ENCODE data around the gene MCM7.

Gene MCM7

GRCh38 chr7:100122568-100122967 is 21.4 kb upstream of the MCM7 start:
- no peak for DNase-seq (ENCODE audit: low read depth in 3 of 3)

- DNase-seq (ENCODE audit: low read depth in 3 of 3), result no peak
These were observed 20.9 kb upstream of the MCM7 start for GRCh38 chr7:100122067-100122466.

GRCh38 chr7:100120733-100121036 is 19.5 kb upstream of the MCM7 start:
- no peak for DNase-seq (ENCODE audit: low read depth in 3 of 3)

GRCh38 chr7:100119970-100120732 is 19.0 kb upstream of the MCM7 start:
- DNase-seq (ENCODE audit: low read depth in 3 of 3), result peak in 2 of 3 experiments; percentile 45 to 62

GRCh38 chr7:100119072-100119969 is 18.1 kb upstream of the MCM7 start, which contains the start of the genes CNPY4 and TAF6:
CNPY4 (plus strand) TSS chr7:100119634; CDS start chr7:100119745, 111 bp downstream.
TAF6 (minus strand) TSS chr7:100119358; CDS start chr7:100114209, 5,149 bp downstream.
- DNase-seq (ENCODE audit: low read depth in 3 of 3), result peak; percentile 89 to 95 (median 92)

GRCh38 chr7:100118388-100119071 is 17.3 kb upstream of the MCM7 start:
- DNase-seq (ENCODE audit: low read depth in 3 of 3), result no peak

- no peak for DNase-seq (ENCODE audit: low read depth in 3 of 3)
These were observed 13.8 kb upstream of the MCM7 start for GRCh38 chr7:100115026-100115425.

- no peak for DNase-seq (ENCODE audit: low read depth in 3 of 3)
These were observed 10.7 kb upstream of the MCM7 start for GRCh38 chr7:100111914-100112313.

- DNase-seq (ENCODE audit: low read depth in 3 of 3), result no peak
These were observed 10.0 kb upstream of the MCM7 start for GRCh38 chr7:100111156-100111555.

GRCh38 chr7:100109521-100110163 is 8.4 kb upstream of the MCM7 start:
- DNase-seq (ENCODE audit: low read depth in 3 of 3), result no peak

- DNase-seq (ENCODE audit: low read depth in 3 of 3), result no peak
These were observed 6.7 kb upstream of the MCM7 start for GRCh38 chr7:100107890-100108289.

- no peak for DNase-seq (ENCODE audit: low read depth in 3 of 3)
These were observed 6.0 kb upstream of the MCM7 start for GRCh38 chr7:100107125-100107737.

- no peak for DNase-seq (ENCODE audit: low read depth in 3 of 3)
These were observed 5.4 kb upstream of the MCM7 start for GRCh38 chr7:100106633-100107032.

GRCh38 chr7:100105534-100105933 is 4.3 kb upstream of the MCM7 start:
- DNase-seq (ENCODE audit: low read depth in 3 of 3), result no peak

GRCh38 chr7:100102950-100103840 is 2.0 kb upstream of the MCM7 start:
- DNase-seq (ENCODE audit: low read depth in 3 of 3), result no peak

- DNase-seq (ENCODE audit: low read depth in 3 of 3), result peak; percentile 68 to 84 (median 74)
These were observed 679 bp downstream of the MCM7 start for GRCh38 chr7:100100420-100101015.

GRCh38 chr7:100099452-100099851 is 1.7 kb downstream of the MCM7 start:
- no peak for DNase-seq (ENCODE audit: low read depth in 3 of 3)

GRCh38 chr7:100098913-100099312 is 2.3 kb downstream of the MCM7 start:
- no peak for DNase-seq (ENCODE audit: low read depth in 3 of 3)

- DNase-seq (ENCODE audit: low read depth in 3 of 3), result no peak
These were observed 5.5 kb downstream of the MCM7 start for GRCh38 chr7:100095704-100096103.

- no peak for DNase-seq (ENCODE audit: low read depth in 3 of 3)
These were observed 5.9 kb downstream of the MCM7 start for GRCh38 chr7:100095289-100095688.
